Hepatocyte (in vitro differentiated cells): ENCODE results near the gene SLC23A3. TPM values are rescaled to one million over a fixed set of nuclear protein-coding genes. Genes with fewer than 3 reads are reported as not detected.

Experiments
- DNase-seq: peaks from one replicate; pipeline ENCODE4 v3.0.0-alpha.2; 2016; ENCODE audit warnings: low spot score
- H2AFZ ChIP-seq: fragments of 200-600 bp; sonication (generic); 2 replicates; pipeline ENCODE4 v1.6.0; 2016; ENCODE audit warnings: antibody characterized with exemption, mild to moderate bottlenecking
- H3K27ac ChIP-seq: fragments of 200-600 bp; sonication (generic); 2 replicates; pipeline ENCODE4 v1.5.1; 2016; ENCODE audit warnings: mild to moderate bottlenecking
- H3K27me3 ChIP-seq: fragments of 200-600 bp; sonication (generic); 2 replicates; pipeline ENCODE4 v1.6.1; 2016
- H3K36me3 ChIP-seq: fragments of 200-600 bp; sonication (generic); replicated peaks from 2 replicates; pipeline ENCODE4 v1.5.1; 2016; ENCODE audit warnings: low read depth; ENCODE audit not compliant: insufficient read depth
- H3K4me1 ChIP-seq: fragments of 200-600 bp; sonication (generic); 2 replicates; pipeline ENCODE4 v1.5.1; 2016; ENCODE audit warnings: mild to moderate bottlenecking, moderate library complexity; ENCODE audit not compliant: insufficient read depth
- H3K4me2 ChIP-seq: fragments of 200-600 bp; sonication (generic); 2 replicates; pipeline ENCODE4 v1.6.0; 2016
- H3K4me3 ChIP-seq: fragments of 200-600 bp; sonication (generic); 2 replicates; pipeline ENCODE4 v1.5.1; 2016; ENCODE audit warnings: mild to moderate bottlenecking
- H3K79me2 ChIP-seq: fragments of 200-600 bp; sonication (generic); 2 replicates; pipeline ENCODE4 v1.6.0; 2017; ENCODE audit warnings: mild to moderate bottlenecking
- H3K9me2 ChIP-seq: fragments of 200-600 bp; sonication (generic); replicated peaks from 2 replicates; pipeline ENCODE4 v1.6.0; 2017; ENCODE audit warnings: mild to moderate bottlenecking; ENCODE audit not compliant: insufficient read depth
- H3K9me3 ChIP-seq: fragments of 200-600 bp; sonication (generic); 2 replicates; pipeline ENCODE4 v1.5.1; 2016; ENCODE audit warnings: low read depth, mild to moderate bottlenecking
- H4K20me1 ChIP-seq: fragments of 200-600 bp; sonication (generic); 2 replicates; pipeline ENCODE4 v1.6.0; 2016; ENCODE audit warnings: mild to moderate bottlenecking; ENCODE audit not compliant: insufficient read depth, poor library complexity, severe bottlenecking
- EZH2 ChIP-seq: fragments of 200-600 bp; sonication (generic); IDR thresholded peaks from 2 replicates; pipeline ENCODE4 v1.6.1; 2016; ENCODE audit warnings: antibody characterized with exemption, mild to moderate bottlenecking, borderline replicate concordance
- EZH2phosphoT487 ChIP-seq: fragments of 200-600 bp; sonication (generic); IDR thresholded peaks from one replicate; pipeline ENCODE4 v1.6.1; 2018; ENCODE audit warnings: antibody characterized with exemption, mild to moderate bottlenecking, low read depth, moderate library complexity; ENCODE audit not compliant: unreplicated experiment, severe bottlenecking
- WGBS: methylation state at CpG from one replicate; pipeline ENCODE4 v1.1.6; 2016; ENCODE audit warnings: low lambda C conversion rate; ENCODE audit errors: missing lambda C conversion rate; 5-methylcytosine and 5-hydroxymethylcytosine counted together
- polyA plus RNA-seq: library from polyadenylated mRNA; unstranded; fragments of >200 nt; fragmentation: Nextera tagmentation; extraction: Ambion mirVana; gene quantifications from 2 replicates; pipeline ENCODE4 v1.2.1, GENCODE V29; 2016
- total RNA-seq: library from RNA; depleted of rRNA; stranded (reverse); fragments of >200 nt; gene quantifications from 2 replicates; pipeline ENCODE4 v1.2.3, GENCODE V29; 2014
- TF ChIP-seq, protein P1 (sequence below): fragments of 200-600 bp; sonication (generic); IDR thresholded peaks from 2 replicates; pipeline ENCODE4 v1.5.1; 2016; ENCODE audit warnings: antibody characterized with exemption, mild to moderate bottlenecking; ENCODE audit not compliant: poor library complexity

The SLC23A3 gene
- total and polyA plus RNA-seq, 2 experiments from 2014 or later = 0.80 to 1.5 TPM

DNA sequence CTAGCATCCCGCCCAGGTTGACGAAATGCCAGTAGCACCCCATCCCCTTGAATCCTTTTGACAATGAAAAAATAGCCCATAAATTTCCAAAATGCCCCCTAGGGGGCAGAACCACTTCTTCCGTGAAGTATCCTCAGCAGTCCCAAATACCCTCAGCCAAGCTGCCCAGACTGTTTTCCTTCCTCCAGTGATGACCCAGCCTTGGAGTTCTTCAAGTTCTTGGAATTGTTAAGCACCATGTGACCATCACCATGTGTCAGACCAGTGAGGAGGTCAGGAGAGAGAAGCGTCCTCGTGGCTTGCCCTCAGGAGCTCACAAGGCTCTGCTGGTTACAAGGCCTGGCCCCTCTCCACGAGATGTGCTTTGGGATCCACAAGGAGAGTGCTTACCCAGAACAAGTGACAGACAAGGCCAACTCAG lies 1.4 kb upstream of the SLC23A3 start:
- no peak overlapping the region for H2AFZ ChIP-seq
- H3K36me3 ChIP-seq = no peaks in the 10 kb centered on the region
- WGBS = 56% methylated on average over 6 of the region's 6 CpGs
- H3K27me3 ChIP-seq = no peaks in the 10 kb centered on the region
- H3K4me3 ChIP-seq = no peak overlapping the region
- no peaks in the 10 kb centered on the region for H3K9me3 ChIP-seq
- peak overlapping the region; percentile 60 for H3K27ac ChIP-seq
- peaks cover 11% of the 10 kb centered on the region for H3K4me1 ChIP-seq
- peaks cover 20% of the 10 kb centered on the region for H3K79me2 ChIP-seq
- TF ChIP-seq EZH2 (no peak), EZH2phosphoT487 (no peak)
- TF ChIP-seq, protein P1, sequence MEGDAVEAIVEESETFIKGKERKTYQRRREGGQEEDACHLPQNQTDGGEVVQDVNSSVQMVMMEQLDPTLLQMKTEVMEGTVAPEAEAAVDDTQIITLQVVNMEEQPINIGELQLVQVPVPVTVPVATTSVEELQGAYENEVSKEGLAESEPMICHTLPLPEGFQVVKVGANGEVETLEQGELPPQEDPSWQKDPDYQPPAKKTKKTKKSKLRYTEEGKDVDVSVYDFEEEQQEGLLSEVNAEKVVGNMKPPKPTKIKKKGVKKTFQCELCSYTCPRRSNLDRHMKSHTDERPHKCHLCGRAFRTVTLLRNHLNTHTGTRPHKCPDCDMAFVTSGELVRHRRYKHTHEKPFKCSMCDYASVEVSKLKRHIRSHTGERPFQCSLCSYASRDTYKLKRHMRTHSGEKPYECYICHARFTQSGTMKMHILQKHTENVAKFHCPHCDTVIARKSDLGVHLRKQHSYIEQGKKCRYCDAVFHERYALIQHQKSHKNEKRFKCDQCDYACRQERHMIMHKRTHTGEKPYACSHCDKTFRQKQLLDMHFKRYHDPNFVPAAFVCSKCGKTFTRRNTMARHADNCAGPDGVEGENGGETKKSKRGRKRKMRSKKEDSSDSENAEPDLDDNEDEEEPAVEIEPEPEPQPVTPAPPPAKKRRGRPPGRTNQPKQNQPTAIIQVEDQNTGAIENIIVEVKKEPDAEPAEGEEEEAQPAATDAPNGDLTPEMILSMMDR = peak; percentile 62
- peak; percentile 68 for DNase-seq
- no peaks in the 10 kb centered on the region for H4K20me1 ChIP-seq
- H3K4me2 ChIP-seq = no peak overlapping the region
- H3K9me2 ChIP-seq = no peaks in the 10 kb centered on the region

DNA sequence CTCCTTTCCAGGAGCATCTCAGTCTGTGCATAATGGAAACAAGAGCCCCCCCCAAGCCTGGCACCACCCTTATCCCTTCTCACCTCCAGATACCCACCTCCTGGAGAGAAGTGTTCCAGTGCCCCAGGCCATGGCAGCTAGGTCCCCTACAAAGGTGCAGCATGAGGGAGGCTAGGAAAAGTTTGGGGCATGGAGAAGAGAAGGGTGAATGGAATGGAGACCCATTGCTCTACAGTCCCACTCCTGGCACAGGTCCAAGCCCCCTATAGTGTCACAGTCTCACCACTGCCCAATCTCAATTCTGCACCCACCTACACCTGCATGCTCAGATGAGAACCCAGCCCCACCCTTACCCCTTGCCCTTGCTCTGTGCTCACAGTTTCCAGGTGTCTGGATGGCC lies 897 bp downstream of the SLC23A3 start:
- no peak overlapping the region for H3K27ac ChIP-seq
- peaks cover under 1% of the 10 kb centered on the region for H3K79me2 ChIP-seq
- no peak overlapping the region for H2AFZ ChIP-seq
- no peaks in the 10 kb centered on the region for H3K9me2 ChIP-seq
- H3K4me3 ChIP-seq = no peak overlapping the region
- H3K4me1 ChIP-seq = peaks cover 3% of the 10 kb centered on the region
- no peaks in the 10 kb centered on the region for H3K36me3 ChIP-seq
- no peaks in the 10 kb centered on the region for H4K20me1 ChIP-seq
- no peaks in the 10 kb centered on the region for H3K9me3 ChIP-seq
- no peak for DNase-seq
- TF ChIP-seq EZH2 = no peak
- H3K4me2 ChIP-seq = no peak overlapping the region
- no peaks in the 10 kb centered on the region for H3K27me3 ChIP-seq

DNA sequence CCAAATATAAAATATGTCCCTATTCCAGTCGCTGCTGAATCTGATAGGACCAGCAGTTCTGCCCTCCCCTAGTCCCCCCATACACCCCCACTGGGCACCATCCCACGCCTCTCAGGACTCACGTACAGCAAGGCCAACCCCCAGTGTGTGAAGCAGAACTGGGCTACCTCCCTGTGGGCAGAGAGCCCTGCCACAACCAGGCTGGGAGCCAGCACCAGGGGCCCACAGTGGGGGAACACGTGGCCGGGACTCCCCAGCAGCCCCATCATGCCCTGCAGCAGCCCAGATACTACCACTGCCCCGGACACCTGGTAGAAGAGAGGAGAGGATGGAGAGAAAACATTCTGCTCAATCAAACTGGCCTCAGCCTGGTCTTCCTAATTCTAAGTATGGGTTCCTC lies 1.3 kb downstream of the SLC23A3 start:
- H3K36me3 ChIP-seq = no peaks in the 10 kb centered on the region
- DNase-seq = no peak
- no peak overlapping the region for H3K4me3 ChIP-seq
- no peaks in the 10 kb centered on the region for H3K27me3 ChIP-seq
- H4K20me1 ChIP-seq = no peaks in the 10 kb centered on the region
- 72% methylated on average over 5 of the region's 6 CpGs for WGBS
- no peak overlapping the region for H2AFZ ChIP-seq
- TF ChIP-seq EZH2phosphoT487 (no peak), EZH2 (no peak)
- TF ChIP-seq, protein P1 = no peak
- H3K4me2 ChIP-seq = no peak overlapping the region
- peaks cover 3% of the 10 kb centered on the region for H3K4me1 ChIP-seq
- no peak overlapping the region for H3K27ac ChIP-seq
- no peaks in the 10 kb centered on the region for H3K9me3 ChIP-seq
- no peaks in the 10 kb centered on the region for H3K79me2 ChIP-seq
- H3K9me2 ChIP-seq = no peaks in the 10 kb centered on the region

DNA sequence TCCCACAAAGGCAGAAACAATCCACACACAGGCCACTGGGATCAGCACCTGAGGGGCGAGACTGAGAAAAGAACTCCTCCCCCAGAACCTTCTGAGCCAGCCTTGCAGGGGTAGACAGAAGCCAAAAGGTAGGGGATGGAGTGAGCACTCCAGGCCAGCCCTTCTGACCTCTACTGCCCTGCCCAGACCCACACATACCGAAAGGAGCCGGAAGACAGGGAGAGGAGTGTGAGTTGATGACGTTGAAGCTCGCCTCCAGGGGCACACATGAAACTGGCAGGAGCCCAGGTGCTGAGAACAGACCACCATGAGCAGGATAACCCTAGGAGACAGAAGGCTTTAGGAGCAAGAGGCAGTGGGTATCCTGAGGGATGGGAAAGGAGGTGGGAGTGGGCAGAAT lies 1.8 kb downstream of the SLC23A3 start:
- no peaks in the 10 kb centered on the region for H3K27me3 ChIP-seq
- no peaks in the 10 kb centered on the region for H4K20me1 ChIP-seq
- WGBS = 71% methylated on average over 5 of the region's 5 CpGs
- no peaks in the 10 kb centered on the region for H3K9me2 ChIP-seq
- H3K4me1 ChIP-seq = peaks cover 3% of the 10 kb centered on the region
- no peak overlapping the region for H3K4me2 ChIP-seq
- no peak overlapping the region for H2AFZ ChIP-seq
- no peak overlapping the region for H3K27ac ChIP-seq
- no peaks in the 10 kb centered on the region for H3K9me3 ChIP-seq
- no peak for DNase-seq
- no peaks in the 10 kb centered on the region for H3K36me3 ChIP-seq
- no peak for TF ChIP-seq EZH2
- no peak for TF ChIP-seq EZH2phosphoT487
- TF ChIP-seq, protein P1 = no peak
- no peaks in the 10 kb centered on the region for H3K79me2 ChIP-seq
- no peak overlapping the region for H3K4me3 ChIP-seq
